GM21381 (cell line): ENCODE results near the gene NRXN3.
A peak's percentile ranks its signal among the peaks of the same experiment; 100 is the strongest.
"Not testable (repeated sequence)": the region's sequence is repeated elsewhere in the genome, so short reads cannot be mapped to it uniquely, and the experiment has no call there.

Experiments used
- ATAC-seq: cut with Tn5 transposase; IDR thresholded peaks from one replicate; pipeline ENCODE4 v1.9.1; 2021; ENCODE audit warnings: mild to moderate bottlenecking, moderate library complexity; ENCODE audit not compliant: unreplicated experiment

NRXN3 gene

DNA sequence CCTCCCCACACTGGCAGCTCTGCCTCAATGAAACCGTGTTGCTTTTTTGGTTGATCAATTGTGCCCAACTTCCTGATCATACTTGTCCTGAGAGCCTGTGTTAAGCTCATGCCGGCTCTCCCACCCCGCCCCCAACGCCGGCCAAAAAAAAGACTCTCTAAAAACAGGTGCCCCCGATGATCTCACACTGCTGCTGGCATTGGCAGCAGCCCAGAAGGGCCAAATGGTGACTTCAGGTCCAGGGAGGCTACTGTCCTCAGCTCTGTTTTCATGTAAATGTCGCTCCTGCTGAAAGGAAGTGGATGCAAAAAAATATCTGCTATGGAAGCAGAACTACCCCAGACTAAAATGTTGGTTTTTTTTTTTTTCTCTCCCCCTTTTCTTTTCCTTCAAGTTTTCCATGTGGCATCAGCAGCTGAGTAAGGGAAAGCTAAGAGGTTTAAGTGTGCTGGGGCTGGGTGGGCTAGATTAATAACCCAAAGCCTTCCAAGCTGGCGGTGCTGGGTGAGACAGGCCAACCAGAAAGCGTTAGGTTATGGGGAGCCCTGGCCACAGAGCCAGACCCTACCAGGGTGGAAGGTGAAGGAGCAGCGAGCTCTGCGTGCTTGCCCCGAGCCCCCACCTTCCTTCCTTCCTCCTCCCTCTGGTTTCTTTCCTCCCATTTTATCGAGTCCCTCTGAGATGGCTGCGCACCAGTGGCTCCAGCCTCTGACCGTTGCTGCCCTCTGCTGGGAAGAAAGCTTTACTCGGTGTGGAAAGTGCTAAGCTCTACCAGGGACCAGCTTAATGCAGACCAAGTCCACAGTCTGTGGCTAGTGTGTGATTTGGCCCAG lies 396.1 kb downstream of the NRXN3 start:
- peak; percentile 99 for ATAC-seq

- no peak for ATAC-seq
Measured at GRCh38 chr14:78566859-78567172, 396.6 kb downstream of the NRXN3 start.

DNA sequence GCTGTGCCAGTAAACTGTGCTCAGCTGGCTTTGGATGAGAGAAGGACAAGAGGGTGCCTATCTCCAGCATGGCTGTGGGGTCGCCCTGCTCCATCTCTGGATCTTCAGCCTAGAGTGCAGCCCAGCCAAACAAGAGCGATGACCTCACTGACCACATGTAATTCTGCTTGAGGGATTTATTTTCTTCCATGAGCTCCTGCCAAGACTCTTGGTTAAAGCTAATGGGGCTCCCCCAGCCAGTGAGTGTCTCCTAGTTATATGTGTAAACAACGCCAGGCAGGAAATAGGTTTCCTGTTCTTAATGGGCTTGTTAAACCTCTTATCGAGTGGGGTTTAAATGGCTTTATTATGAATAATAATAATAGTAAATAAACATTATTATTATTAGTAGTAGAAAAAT lies 397.2 kb downstream of the NRXN3 start:
- ATAC-seq = no peak

GRCh38 chr14:78573736-78574135 lies 403.6 kb downstream of the NRXN3 start:
- ATAC-seq = not testable (repeated sequence)

DNA sequence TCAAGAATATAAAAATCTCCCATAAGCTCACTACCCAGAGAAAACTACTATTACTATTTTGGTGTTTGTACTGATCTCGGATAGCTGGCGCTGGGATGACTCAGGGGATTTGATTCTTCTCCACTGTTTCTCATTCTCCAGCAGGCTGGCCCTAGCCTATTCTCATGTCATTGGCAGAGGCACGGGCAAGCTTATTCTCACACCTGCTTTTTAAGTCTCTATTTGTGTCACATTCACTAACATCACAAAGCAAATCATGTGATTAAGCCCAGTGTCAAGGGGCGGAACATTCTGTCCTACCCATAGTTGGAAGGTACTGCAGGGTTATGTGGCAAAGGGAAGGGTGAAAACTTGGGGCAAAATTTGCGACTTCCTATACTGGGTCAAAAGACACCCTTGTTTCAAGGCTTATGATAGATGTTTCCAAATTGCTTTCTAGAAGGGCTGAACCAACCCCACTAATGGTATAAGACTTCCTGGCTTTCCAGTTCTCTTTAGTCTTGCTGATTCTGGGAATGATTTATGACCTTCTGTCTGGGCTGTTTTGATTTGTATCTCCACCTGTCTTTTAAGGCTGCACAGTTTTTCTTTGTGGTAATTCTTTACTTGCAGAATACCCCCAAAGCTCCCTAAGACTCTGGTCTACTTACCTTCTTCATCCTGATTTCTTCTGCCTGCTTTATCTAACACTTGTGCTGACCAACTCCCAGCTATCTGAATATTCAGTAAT lies 406.4 kb downstream of the NRXN3 start:
- ATAC-seq = no peak

- ATAC-seq = no peak
Measured at GRCh38 chr14:78581229-78581628, 411.1 kb downstream of the NRXN3 start.

GRCh38 chr14:78586681-78587080 lies 416.5 kb downstream of the NRXN3 start:
- ATAC-seq = no peak

DNA sequence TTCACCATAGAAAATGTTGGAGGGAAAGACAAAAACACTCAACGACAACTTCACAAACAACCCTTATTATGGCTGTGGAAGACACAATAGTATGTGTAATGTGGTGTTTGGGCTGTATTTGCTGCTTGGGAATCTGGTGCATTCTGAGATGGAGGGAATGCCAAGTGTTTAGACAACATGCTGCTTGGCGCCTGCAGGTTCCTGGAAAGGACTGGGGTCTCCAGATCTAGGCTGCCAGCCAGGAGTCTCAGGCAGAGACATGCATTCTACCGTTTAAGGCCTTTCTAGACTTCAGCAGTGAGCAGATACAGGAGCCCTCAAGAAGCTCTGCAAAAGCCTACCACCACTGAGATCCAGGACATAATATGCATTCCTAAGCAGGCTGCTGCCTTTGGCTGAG lies 418.7 kb downstream of the NRXN3 start:
- no peak for ATAC-seq

DNA sequence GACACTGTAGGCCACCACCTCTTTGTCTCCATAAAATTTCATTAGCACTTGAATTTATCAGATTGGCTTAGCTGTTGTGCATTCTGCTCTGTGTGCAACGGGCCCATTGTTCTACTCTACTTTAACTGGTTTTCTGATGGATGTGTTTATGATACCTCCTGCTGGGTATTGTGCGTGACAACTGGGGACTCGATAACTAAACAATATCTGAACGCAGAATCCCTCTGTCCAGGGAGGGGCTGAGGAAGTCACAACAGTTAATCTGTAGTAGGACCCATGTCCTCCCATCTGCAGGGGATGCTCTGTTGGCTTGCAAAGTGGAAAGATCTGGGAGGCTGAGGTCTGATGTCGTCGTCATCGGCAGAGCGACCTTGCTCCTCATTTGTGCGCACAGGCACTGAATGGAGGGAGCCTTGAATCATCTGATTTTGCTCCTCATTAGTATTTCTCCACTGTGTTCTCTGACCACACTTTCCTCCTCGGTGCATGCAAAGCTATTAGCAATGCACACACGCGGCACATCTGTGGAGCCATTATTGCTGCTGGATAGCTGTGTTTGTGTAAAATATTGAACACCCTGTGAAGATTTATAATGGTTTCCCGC lies 422.5 kb downstream of the NRXN3 start:
- ATAC-seq = no peak

- no peak for ATAC-seq
Measured at GRCh38 chr14:78593949-78594348, 423.8 kb downstream of the NRXN3 start.

DNA sequence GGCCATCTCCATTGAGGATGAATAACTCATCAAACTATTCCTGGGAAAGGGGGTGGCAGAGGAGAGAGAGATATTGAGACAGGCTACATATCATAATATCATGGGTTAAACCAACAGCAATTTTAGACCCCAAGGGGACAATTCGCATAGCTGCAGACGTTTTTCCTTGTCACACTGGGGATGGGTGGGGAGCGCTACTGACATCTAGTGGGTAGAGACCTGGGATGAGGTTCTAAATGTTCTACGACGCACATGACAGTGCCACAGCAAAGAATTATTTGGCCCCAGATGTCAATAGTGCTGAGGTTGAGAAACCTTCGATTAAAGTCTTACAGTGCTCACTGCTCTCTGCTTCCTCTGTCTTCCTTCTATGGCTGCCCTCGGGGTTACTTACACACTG lies 425.6 kb downstream of the NRXN3 start:
- no peak for ATAC-seq

- ATAC-seq = peak; percentile 85
Measured at GRCh38 chr14:78598046-78598920, 428.1 kb downstream of the NRXN3 start.

DNA sequence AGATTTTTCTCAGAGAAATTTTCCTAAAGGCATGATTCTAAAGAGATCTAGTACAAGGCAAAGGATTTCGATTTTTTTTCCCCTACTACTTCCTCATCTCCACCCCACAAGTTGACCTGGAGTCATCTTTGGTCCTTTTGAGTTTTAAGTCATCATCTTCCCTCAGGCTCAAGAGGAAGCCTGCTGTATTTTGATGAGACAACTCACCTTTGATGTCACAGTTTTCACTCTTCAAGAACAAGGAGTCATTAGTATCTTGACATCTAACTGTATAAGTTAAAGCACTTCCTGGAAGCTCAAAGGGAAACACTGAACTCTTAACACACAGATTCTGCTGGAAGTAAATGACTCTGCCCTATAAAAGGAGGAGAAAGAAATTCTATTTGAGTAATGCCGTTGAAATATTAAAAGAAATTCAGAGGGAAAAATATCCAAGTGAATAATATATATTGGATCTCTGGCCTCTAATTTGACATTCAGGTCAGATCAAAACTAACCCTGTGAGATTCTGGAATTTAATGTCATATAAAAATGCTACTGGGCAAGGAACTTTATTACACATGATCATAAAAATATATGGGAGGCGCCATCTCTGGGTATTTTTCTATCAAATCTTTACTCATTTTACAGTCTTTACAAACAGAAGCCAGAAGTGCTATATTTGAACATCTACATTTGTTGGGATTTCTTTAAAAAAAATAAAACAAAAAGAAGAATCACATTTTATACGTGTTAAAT lies 435.0 kb downstream of the NRXN3 start:
- no peak for ATAC-seq

DNA sequence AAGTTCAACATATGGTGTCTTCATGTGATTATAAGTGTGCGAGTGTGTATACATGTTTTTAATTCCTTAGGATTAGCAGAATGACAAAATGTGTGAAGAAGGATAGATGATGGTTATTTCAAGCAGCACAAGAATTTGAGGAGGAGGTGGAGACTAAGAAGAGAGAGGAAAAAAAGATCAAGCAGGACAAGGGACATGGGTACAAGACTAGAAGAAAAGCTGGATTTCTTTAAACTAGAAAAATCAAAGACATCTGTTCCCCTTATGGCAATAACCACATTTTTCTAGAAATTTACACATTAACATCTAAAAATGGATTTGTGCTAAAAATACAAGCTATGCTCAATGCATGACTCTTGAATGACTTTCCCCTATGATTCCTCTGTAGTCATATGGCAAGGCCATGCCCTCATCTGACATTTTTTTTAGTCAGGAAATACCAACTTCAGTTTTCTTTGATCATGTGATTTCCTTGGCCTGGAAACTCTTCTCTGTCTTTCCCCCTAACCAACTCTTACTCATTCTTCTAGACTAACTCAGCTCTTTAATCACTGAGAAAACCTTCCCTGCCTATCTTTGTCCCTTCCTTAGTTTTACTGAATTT lies 435.8 kb downstream of the NRXN3 start:
- no peak for ATAC-seq

- ATAC-seq = no peak
Measured at GRCh38 chr14:78608998-78609787, 439.0 kb downstream of the NRXN3 start.

- ATAC-seq = no peak
Measured at GRCh38 chr14:78610994-78611393, 440.8 kb downstream of the NRXN3 start.

- no peak for ATAC-seq
Measured at GRCh38 chr14:78611796-78612571, 441.8 kb downstream of the NRXN3 start.

GRCh38 chr14:78612666-78613065 lies 442.5 kb downstream of the NRXN3 start:
- ATAC-seq = no peak
